Naive thymus-derived CD4-positive, alpha-beta T cell (primary cell): ENCODE data around the gene KIF26B. TPM values are rescaled to one million over a fixed set of nuclear protein-coding genes. Genes with fewer than 3 reads are reported as not detected.

Experiments
- ATAC-seq: fragments of 150-1000 bp; cut with Tn5 transposase; 2 replicates; pipeline ENCODE4 v1.10.0; 2021; ENCODE audit warnings: mild to moderate bottlenecking, moderate library complexity
- CTCF ChIA-PET: fragments of 350-600 bp; sonication (Branson Sonifier 250); formaldehyde crosslinking; loops from one replicate; lab custom pipeline; 2021; ENCODE audit warnings: antibody characterized with exemption; lab: Charles Lee
- POLR2A ChIA-PET: fragments of 350-600 bp; sonication (Branson Sonifier 250); formaldehyde crosslinking; loops from one replicate; lab custom pipeline; 2021; ENCODE audit warnings: antibody characterized with exemption, inconsistent platforms; lab: Charles Lee
- DNase-seq, 9 donors: peaks; one replicate each; pipeline versions ENCODE4 v3.0.0 to v3.0.0-alpha.2; 2020 to 2022; ENCODE audit warnings: mixed read lengths in 1 of 9
- H3K27ac ChIP-seq: one replicate; pipeline ENCODE4 v1.7.0; 2013; ENCODE audit warnings: mild to moderate bottlenecking, low read depth, low read length, moderate library complexity
- H3K27me3 ChIP-seq, 2 donors: one replicate each; pipeline ENCODE4 v1.7.0; 2013; ENCODE audit warnings: low read length in 2 of 2, mild to moderate bottlenecking in 2 of 2, moderate library complexity in 2 of 2; ENCODE audit not compliant: control insufficient read depth in 2 of 2, insufficient read depth in 2 of 2
- H3K36me3 ChIP-seq, 3 experiments: 1 replicate in 2 of 3; 2 replicates in 1 of 3; pipeline ENCODE4 v1.7.0; 2013; ENCODE audit warnings: low read length in 3 of 3, mild to moderate bottlenecking in 3 of 3, moderate library complexity in 1 of 3; ENCODE audit not compliant: insufficient read depth in 3 of 3, control insufficient read depth in 2 of 3
- H3K4me1 ChIP-seq, 2 donors: one replicate each; pipeline ENCODE4 v1.7.0; 2013; ENCODE audit warnings: low read length in 2 of 2, mild to moderate bottlenecking in 2 of 2, moderate library complexity in 1 of 2; ENCODE audit not compliant: control insufficient read depth in 2 of 2, insufficient read depth in 2 of 2
- H3K4me3 ChIP-seq: 2 replicates; pipeline ENCODE4 v1.7.0; 2013; ENCODE audit warnings: mild to moderate bottlenecking, low read length
- H3K9me3 ChIP-seq, 3 experiments: 1 replicate in 2 of 3; 2 replicates in 1 of 3; pipeline ENCODE4 v1.7.0; 2013; ENCODE audit warnings: low read length in 3 of 3; ENCODE audit not compliant: control insufficient read depth in 2 of 3
- H3K27ac Mint-ChIP-seq, 9 donors: one replicate each; pipeline ENCODE4 v1.8.0; 2020 to 2022; ENCODE audit warnings: mixed read lengths in 9 of 9, mild to moderate bottlenecking in 8 of 9, moderate library complexity in 5 of 9, inconsistent platforms in 2 of 9
- H3K27me3 Mint-ChIP-seq, 5 donors: one replicate each; pipeline ENCODE4 v1.8.0; 2021 to 2022; ENCODE audit warnings: mixed read lengths in 5 of 5, mild to moderate bottlenecking in 1 of 5
- H3K36me3 Mint-ChIP-seq, 5 donors: one replicate each; pipeline ENCODE4 v1.8.0; 2020 to 2022; ENCODE audit warnings: mixed read lengths in 5 of 5, mild to moderate bottlenecking in 3 of 5, inconsistent platforms in 1 of 5
- H3K4me1 Mint-ChIP-seq, 7 donors: one replicate each; pipeline ENCODE4 v1.8.0; 2020 to 2022; ENCODE audit warnings: mixed read lengths in 7 of 7, mild to moderate bottlenecking in 3 of 7, inconsistent platforms in 1 of 7
- H3K4me3 Mint-ChIP-seq, 10 donors: one replicate each; pipeline ENCODE4 v1.8.0; 2020 to 2022; ENCODE audit warnings: mild to moderate bottlenecking in 10 of 10, mixed read lengths in 10 of 10, moderate library complexity in 6 of 10, inconsistent platforms in 2 of 10
- H3K9me3 Mint-ChIP-seq, 11 donors: one replicate each; pipeline ENCODE4 v1.8.0; 2020 to 2022; ENCODE audit warnings: mixed read lengths in 11 of 11, mild to moderate bottlenecking in 4 of 11, inconsistent platforms in 1 of 11, moderate library complexity in 1 of 11
- intact Hi-C, 2 donors: fragments of 100-400 bp; cut with micrococcal nuclease; formaldehyde crosslinking; loops; one replicate each; pipeline ENCODE4 v1.15.1; 2023
- polyA plus RNA-seq, 2 donors: library from polyadenylated mRNA; unstranded; fragments of 300-500 nt; fragmentation: Illumina TruSeq; gene quantifications; one replicate each; pipeline ENCODE4 v1.2.3, GENCODE V29; 2021
- total RNA-seq, 6 experiments: library from RNA in 5 of 6; stranded (reverse) in 5 of 6; gene quantifications; 1 replicate in 5 of 6; 2 replicates in 1 of 6; pipeline ENCODE4 v1.2.3 and lab custom pipeline; 2021 to 2026

KIF26B gene
- total and polyA plus RNA-seq, 7 experiments from 2014 or later, result 0.06 to 0.24 (median 0.21) TPM; not detected in 4

DNA sequence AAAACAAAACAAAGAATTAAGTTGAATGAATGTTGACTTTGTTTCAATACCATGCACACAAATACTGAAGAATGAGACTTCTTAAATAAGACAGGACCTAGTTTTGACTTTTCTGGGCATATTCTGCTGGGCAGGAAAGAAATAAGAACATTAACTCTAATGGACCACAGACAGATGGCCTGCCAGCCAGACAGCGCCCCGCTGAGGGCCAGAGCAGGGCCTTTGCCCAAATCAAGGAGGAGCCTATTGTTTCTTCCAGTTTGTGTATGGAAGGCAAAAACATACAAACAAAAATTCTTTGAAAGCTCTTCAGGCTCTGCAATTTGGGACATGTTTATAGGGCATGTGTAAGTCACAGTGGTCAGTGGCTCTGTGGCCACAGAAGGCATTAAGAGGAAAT lies 44.4 kb upstream of the KIF26B start:
- POLR2A ChIA-PET, result no interaction called here
- H3K4me1 Mint-ChIP-seq, result peaks cover 0 to 9% (median 0%) of the 10 kb centered on the region in 7 donors
- H3K27me3 Mint-ChIP-seq, result peaks cover 0 to 3% (median 0%) of the 10 kb centered on the region in 5 donors
- H3K4me3 Mint-ChIP-seq, result no peak overlapping the region
- CTCF ChIA-PET, result no interaction called here
- H3K36me3 ChIP-seq, result no peaks in the 10 kb centered on the region
- H3K27ac Mint-ChIP-seq, result no peak overlapping the region
- no peak overlapping the region for H3K4me3 ChIP-seq
- intact Hi-C loops, result no loop called here
- ATAC-seq, result no peak
- no peaks in the 10 kb centered on the region for H3K9me3 Mint-ChIP-seq
- H3K4me1 ChIP-seq, result no peaks in the 10 kb centered on the region
- H3K27me3 ChIP-seq, result no peaks in the 10 kb centered on the region
- H3K9me3 ChIP-seq, result no peaks in the 10 kb centered on the region
- no peak overlapping the region for H3K27ac ChIP-seq
- peaks cover 0 to 4% (median 0%) of the 10 kb centered on the region in 5 donors for H3K36me3 Mint-ChIP-seq
- DNase-seq, result no peak

DNA sequence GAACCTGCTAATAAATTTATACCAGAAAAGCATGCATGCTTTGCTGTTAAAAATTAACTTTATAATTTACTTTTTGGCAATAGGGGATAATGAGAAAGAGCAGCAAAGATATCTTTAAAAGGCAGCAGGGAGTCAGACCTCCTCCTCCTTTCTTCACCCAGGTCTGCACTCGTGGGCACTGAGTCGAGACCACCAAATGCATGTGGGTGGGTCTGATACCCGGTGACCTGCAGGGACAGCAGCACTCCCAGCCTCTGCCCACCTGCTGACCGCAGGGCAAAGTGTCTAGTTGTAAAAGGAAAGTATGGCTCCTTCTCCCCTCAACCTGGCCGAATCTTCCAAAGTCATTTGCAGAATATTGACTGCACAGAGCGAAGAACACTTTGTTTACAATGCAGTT lies 43.7 kb upstream of the KIF26B start:
- H3K27me3 Mint-ChIP-seq, result peaks cover 0 to 3% (median 0%) of the 10 kb centered on the region in 5 donors
- no peak overlapping the region for H3K4me3 Mint-ChIP-seq
- H3K36me3 Mint-ChIP-seq, result peaks cover 0 to 4% (median 0%) of the 10 kb centered on the region in 5 donors
- H3K4me3 ChIP-seq, result no peak overlapping the region
- H3K36me3 ChIP-seq, result no peaks in the 10 kb centered on the region
- ChIA-PET CTCF (no interaction called here), POLR2A (no interaction called here)
- DNase-seq, result no peak
- H3K4me1 ChIP-seq, result no peaks in the 10 kb centered on the region
- no peaks in the 10 kb centered on the region for H3K9me3 ChIP-seq
- no peak overlapping the region for H3K27ac Mint-ChIP-seq
- H3K27ac ChIP-seq, result no peak overlapping the region
- H3K27me3 ChIP-seq, result no peaks in the 10 kb centered on the region
- ATAC-seq, result no peak
- intact Hi-C loops, result no loop called here
- H3K9me3 Mint-ChIP-seq, result no peaks in the 10 kb centered on the region
- peaks cover 0 to 9% (median 0%) of the 10 kb centered on the region in 7 donors for H3K4me1 Mint-ChIP-seq

GRCh38 chr1:245113649-245114048 lies 41.1 kb upstream of the KIF26B start:
- Histone ChIP-seq H3K4me1 (no peaks in the 10 kb centered on the region), H3K9me3 (no peaks in the 10 kb centered on the region), H3K4me3 (no peak overlapping the region), H3K27me3 (no peaks in the 10 kb centered on the region), H3K27ac (no peak overlapping the region), H3K36me3 (no peaks in the 10 kb centered on the region)
- H3K4me3 Mint-ChIP-seq, result no peak overlapping the region
- no peak for ATAC-seq
- H3K4me1 Mint-ChIP-seq, result peaks cover 0 to 5% (median 0%) of the 10 kb centered on the region in 7 donors
- DNase-seq, result no peak
- no peaks in the 10 kb centered on the region for H3K9me3 Mint-ChIP-seq
- no peak overlapping the region for H3K27ac Mint-ChIP-seq
- H3K27me3 Mint-ChIP-seq, result no peaks in the 10 kb centered on the region
- intact Hi-C loops, result no loop called here
- CTCF ChIA-PET, result no interaction called here
- POLR2A ChIA-PET, result no interaction called here
- H3K36me3 Mint-ChIP-seq, result no peaks in the 10 kb centered on the region

DNA sequence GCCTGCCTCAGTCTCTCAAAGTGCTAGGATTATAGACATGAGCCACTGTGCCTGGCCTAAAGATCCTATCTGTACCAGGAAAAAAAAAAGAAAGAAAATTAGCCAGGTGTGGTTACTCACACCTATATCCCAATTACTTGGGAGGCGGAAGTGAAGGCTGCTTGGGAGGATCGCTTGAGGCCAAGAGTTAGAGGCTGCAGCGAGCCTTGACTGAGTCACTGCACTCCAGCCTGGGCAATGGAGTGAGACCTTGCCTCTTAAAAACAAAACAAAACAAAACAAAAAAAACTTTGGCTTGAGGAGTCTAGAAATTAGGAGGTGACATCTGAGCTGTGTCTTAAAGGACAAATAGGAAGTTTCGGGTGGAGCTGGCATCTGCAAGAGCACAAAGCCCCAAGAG lies 38.7 kb upstream of the KIF26B start:
- Histone ChIP-seq H3K27me3 (no peaks in the 10 kb centered on the region), H3K27ac (no peak overlapping the region), H3K9me3 (no peaks in the 10 kb centered on the region), H3K36me3 (no peaks in the 10 kb centered on the region), H3K4me1 (no peaks in the 10 kb centered on the region), H3K4me3 (no peak overlapping the region)
- Mint-ChIP-seq H3K4me1 (no peaks in the 10 kb centered on the region), H3K27ac (no peak overlapping the region), H3K4me3 (no peak overlapping the region), H3K36me3 (no peaks in the 10 kb centered on the region), H3K27me3 (no peaks in the 10 kb centered on the region), H3K9me3 (no peaks in the 10 kb centered on the region)
- ChIA-PET POLR2A (no interaction called here), CTCF (no interaction called here)
- DNase-seq (no peak), ATAC-seq (no peak)
- intact Hi-C loops, result no loop called here

DNA sequence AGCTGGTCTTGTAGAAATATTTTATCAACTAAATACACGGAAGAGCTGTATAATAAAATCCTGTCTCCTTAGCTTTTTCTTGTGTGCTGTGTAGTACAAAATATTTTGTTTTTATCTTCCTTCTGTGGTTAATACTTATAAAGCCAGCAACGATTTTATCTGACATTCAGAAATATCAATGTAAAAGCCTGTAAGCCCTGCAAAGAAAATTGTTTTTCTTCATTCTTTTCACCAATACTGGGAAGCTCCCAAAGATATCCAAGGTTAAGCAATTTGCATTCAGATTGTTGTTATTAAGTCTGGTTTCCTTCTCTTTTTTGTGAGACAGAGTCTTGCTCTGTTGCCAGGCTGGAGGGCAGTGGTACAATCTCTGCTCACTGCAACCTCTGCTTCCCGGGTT lies 38.0 kb upstream of the KIF26B start:
- ATAC-seq (no peak), DNase-seq (no peak)
- no peak overlapping the region for H3K4me3 ChIP-seq
- no peaks in the 10 kb centered on the region for H3K9me3 Mint-ChIP-seq
- H3K27ac ChIP-seq, result no peak overlapping the region
- CTCF ChIA-PET, result no interaction called here
- H3K4me1 Mint-ChIP-seq, result no peaks in the 10 kb centered on the region
- H3K9me3 ChIP-seq, result no peaks in the 10 kb centered on the region
- H3K27ac Mint-ChIP-seq, result no peak overlapping the region
- intact Hi-C loops, result no loop called here
- no peaks in the 10 kb centered on the region for H3K36me3 ChIP-seq
- no peaks in the 10 kb centered on the region for H3K27me3 ChIP-seq
- H3K4me1 ChIP-seq, result no peaks in the 10 kb centered on the region
- no peaks in the 10 kb centered on the region for H3K36me3 Mint-ChIP-seq
- POLR2A ChIA-PET, result no interaction called here
- H3K4me3 Mint-ChIP-seq, result no peak overlapping the region
- no peaks in the 10 kb centered on the region for H3K27me3 Mint-ChIP-seq

DNA sequence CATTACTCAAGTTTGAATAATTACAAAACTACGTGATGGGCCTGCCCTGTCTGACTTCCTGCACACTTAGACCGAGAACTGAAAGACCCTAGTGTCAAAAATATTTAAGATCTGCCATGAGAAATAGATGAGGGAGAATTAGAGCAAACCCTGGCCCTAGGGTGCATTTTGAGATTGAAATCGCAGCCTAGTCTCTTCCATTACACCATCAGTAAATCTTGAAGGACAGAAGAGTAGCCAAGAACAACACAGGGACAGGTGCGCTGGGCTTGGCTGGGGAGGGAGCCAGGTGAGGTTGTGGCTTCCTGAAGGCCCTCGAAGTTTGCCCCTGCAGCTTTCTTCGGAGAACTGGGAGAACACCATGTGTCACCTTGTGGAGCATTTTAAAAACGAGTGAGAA lies 36.7 kb upstream of the KIF26B start:
- ATAC-seq (no peak), DNase-seq (no peak)
- Histone ChIP-seq H3K4me3 (no peak overlapping the region), H3K27me3 (no peaks in the 10 kb centered on the region), H3K27ac (no peak overlapping the region), H3K9me3 (no peaks in the 10 kb centered on the region), H3K4me1 (no peaks in the 10 kb centered on the region), H3K36me3 (no peaks in the 10 kb centered on the region)
- Mint-ChIP-seq H3K27me3 (no peaks in the 10 kb centered on the region), H3K9me3 (no peaks in the 10 kb centered on the region), H3K4me3 (no peak overlapping the region), H3K4me1 (no peaks in the 10 kb centered on the region), H3K27ac (no peak overlapping the region), H3K36me3 (no peaks in the 10 kb centered on the region)
- intact Hi-C loops, result no loop called here
- ChIA-PET CTCF (no interaction called here), POLR2A (no interaction called here)

- H3K4me3 ChIP-seq, result no peak overlapping the region
- Mint-ChIP-seq H3K27ac (no peak overlapping the region), H3K36me3 (no peaks in the 10 kb centered on the region), H3K27me3 (no peaks in the 10 kb centered on the region), H3K9me3 (no peaks in the 10 kb centered on the region), H3K4me3 (no peak overlapping the region), H3K4me1 (no peaks in the 10 kb centered on the region)
- no peak overlapping the region for H3K27ac ChIP-seq
- DNase-seq (no peak), ATAC-seq (no peak)
- H3K36me3 ChIP-seq, result no peaks in the 10 kb centered on the region
- H3K4me1 ChIP-seq, result no peaks in the 10 kb centered on the region
- no peaks in the 10 kb centered on the region for H3K9me3 ChIP-seq
- POLR2A ChIA-PET, result no interaction called here
- CTCF ChIA-PET, result no interaction called here
- intact Hi-C loops, result no loop called here
- H3K27me3 ChIP-seq, result no peaks in the 10 kb centered on the region
These were observed 36.0 kb upstream of the KIF26B start for GRCh38 chr1:245118806-245119205.
